Lower lobe of right lung (tissue), 2 donors: ENCODE data around the gene ZNF341. TPM values are rescaled to one million over a fixed set of nuclear protein-coding genes. Genes with fewer than 3 reads are reported as not detected.

ENCODE experiments used
- ATAC-seq, 2 donors: fragments of 200-7000 bp; cut with Tn5 transposase; one replicate each; pipeline ENCODE4 v1.9.1; 2020 to 2022; ENCODE audit warnings: mild to moderate bottlenecking in 2 of 2, moderate library complexity in 2 of 2
- DNase-seq: peaks from one replicate; pipeline ENCODE4 v3.0.0-alpha.2; 2020
- H3K27ac ChIP-seq: fragments of 200-600 bp; one replicate; pipeline ENCODE4 v1.8.0; 2022
- H3K27me3 ChIP-seq: fragments of 200-600 bp; one replicate; pipeline ENCODE4 v1.8.0; 2022; ENCODE audit warnings: low read depth
- H3K36me3 ChIP-seq: fragments of 200-600 bp; one replicate; pipeline ENCODE4 v1.8.0; 2022; ENCODE audit warnings: mild to moderate bottlenecking
- H3K4me1 ChIP-seq: fragments of 200-600 bp; one replicate; pipeline ENCODE4 v1.8.0; 2022
- H3K4me3 ChIP-seq: fragments of 200-600 bp; one replicate; pipeline ENCODE4 v1.8.0; 2022; ENCODE audit warnings: mild to moderate bottlenecking
- H3K9me3 ChIP-seq: fragments of 200-600 bp; one replicate; pipeline ENCODE4 v1.8.0; 2022
- CTCF ChIP-seq: fragments of 200-600 bp; IDR thresholded peaks from one replicate; pipeline ENCODE4 v1.8.0; 2022; ENCODE audit warnings: antibody characterized with exemption, mild to moderate bottlenecking
- intact Hi-C: fragments of 100-400 bp; cut with DNase I; formaldehyde crosslinking; loops from one replicate; pipeline ENCODE4 v1.11.0; 2022
- total RNA-seq: library from RNA; stranded (reverse); fragmentation: NEBNext Ultra II Directional; extraction: Animal tissue kit (Norgen Biotek cat#: 25700); gene quantifications from one replicate; pipeline ENCODE4 v1.2.1, GENCODE V29; 2021
- donor health status: DM: no; HTN: yes; CAD: no; lungs with severe emphysema.

ZNF341 gene
- total RNA-seq, 1 donor from 2014 or later: 5.6 TPM

- no peaks in the 10 kb centered on the region for H3K27me3 ChIP-seq
- H3K36me3 ChIP-seq: peaks cover 68% of the 10 kb centered on the region
- ATAC-seq (no peak), DNase-seq (no peak)
- no peak for TF ChIP-seq CTCF
- no peaks in the 10 kb centered on the region for H3K4me1 ChIP-seq
- no peak overlapping the region for H3K27ac ChIP-seq
- no peaks in the 10 kb centered on the region for H3K9me3 ChIP-seq
- H3K4me3 ChIP-seq: no peak overlapping the region
- intact Hi-C loops: no loop called here
Measured at GRCh38 chr20:33711446-33711738, 20.4 kb upstream of the ZNF341 start.

GRCh38 chr20:33713865-33714367 is 17.9 kb upstream of the ZNF341 start:
- DNase-seq (no peak), ATAC-seq (no peak)
- Histone ChIP-seq H3K27me3 (no peaks in the 10 kb centered on the region), H3K27ac (no peak overlapping the region), H3K9me3 (no peaks in the 10 kb centered on the region), H3K4me1 (peaks cover 6% of the 10 kb centered on the region), H3K36me3 (peaks cover 49% of the 10 kb centered on the region), H3K4me3 (no peak overlapping the region)
- no peak for TF ChIP-seq CTCF
- intact Hi-C loops: no loop called here

GRCh38 chr20:33716498-33716897 is 15.3 kb upstream of the ZNF341 start:
- H3K9me3 ChIP-seq: no peaks in the 10 kb centered on the region
- H3K4me3 ChIP-seq: no peak overlapping the region
- peaks cover 38% of the 10 kb centered on the region for H3K36me3 ChIP-seq
- intact Hi-C loops: no loop called here
- H3K27ac ChIP-seq: no peak overlapping the region
- DNase-seq (no peak), ATAC-seq (no peak)
- TF ChIP-seq CTCF: no peak
- H3K27me3 ChIP-seq: no peaks in the 10 kb centered on the region
- peaks cover 21% of the 10 kb centered on the region for H3K4me1 ChIP-seq

GRCh38 chr20:33719277-33719988 is 12.4 kb upstream of the ZNF341 start:
- TF ChIP-seq CTCF: no peak
- Histone ChIP-seq H3K9me3 (no peaks in the 10 kb centered on the region), H3K4me1 (peaks cover 21% of the 10 kb centered on the region), H3K4me3 (peak overlapping the region; percentile 92), H3K27me3 (no peaks in the 10 kb centered on the region), H3K27ac (peak overlapping the region; percentile 84), H3K36me3 (peaks cover 9% of the 10 kb centered on the region)
- DNase-seq (no peak), ATAC-seq (no peak)
- intact Hi-C loops: no loop called here

GRCh38 chr20:33719989-33720709 is 11.6 kb upstream of the ZNF341 start, which contains the start of gene PXMP4:
TSS of gene PXMP4 (minus strand) at chr20:33720310. CDS start at chr20:33720207, 103 bp downstream.
- Histone ChIP-seq H3K9me3 (no peaks in the 10 kb centered on the region), H3K4me1 (peaks cover 21% of the 10 kb centered on the region), H3K27ac (peak within 1 kb of the TSS; percentile 84), H3K4me3 (peak within 1 kb of the TSS; percentile 92), H3K36me3 (peaks cover 2% of the 10 kb centered on the region), H3K27me3 (no peaks in the 10 kb centered on the region)
- ATAC-seq (peak; percentile 94 to 96), DNase-seq (peak; percentile 91)
- TF ChIP-seq CTCF: no peak
- intact Hi-C loops: no loop called here
